ENCODE measurements around the gene YY1.

The YY1 gene

GRCh38 chr14:100238419-100239210 is at the start of gene YY1:
Gene YY1 (plus strand): TSS chr14:100239144. CDS start chr14:100239245, 101 bp downstream.
- TF ChIP-seq CTCF (IDR thresholded peaks at IDR 0.05; ENCODE audit: borderline replicate concordance, insufficient read depth, low read depth, low read length) = no peak
- H3K4me3 ChIP-seq (ENCODE audit: low read depth, low read length) = peak within 1 kb of the TSS; percentile 96

GRCh38 chr14:100190126-100190525 is 48.8 kb upstream of the YY1 start:
- H3K4me3 ChIP-seq (ENCODE audit: low read depth, low read length) = no peak overlapping the region
- no peak for TF ChIP-seq CTCF (IDR thresholded peaks at IDR 0.05; ENCODE audit: borderline replicate concordance, insufficient read depth, low read depth, low read length)

- TF ChIP-seq CTCF (IDR thresholded peaks at IDR 0.05; ENCODE audit: borderline replicate concordance, insufficient read depth, low read depth, low read length) = no peak
- no peak overlapping the region for H3K4me3 ChIP-seq (ENCODE audit: low read depth, low read length)
Observed at GRCh38 chr14:100191584-100192249, 47.2 kb upstream of the YY1 start.

GRCh38 chr14:100192250-100192671 is 46.7 kb upstream of the YY1 start:
- peak overlapping the region; percentile 52 for H3K4me3 ChIP-seq (ENCODE audit: low read depth, low read length)
- no peak for TF ChIP-seq CTCF (IDR thresholded peaks at IDR 0.05; ENCODE audit: borderline replicate concordance, insufficient read depth, low read depth, low read length)

- H3K4me3 ChIP-seq (ENCODE audit: low read depth, low read length) = peak overlapping the region; percentile 52
- peak; percentile 79 for TF ChIP-seq CTCF (IDR thresholded peaks at IDR 0.05; ENCODE audit: borderline replicate concordance, insufficient read depth, low read depth, low read length)
Observed at GRCh38 chr14:100192672-100193416, 46.1 kb upstream of the YY1 start.

GRCh38 chr14:100193417-100194357 is 45.3 kb upstream of the YY1 start:
- peak; percentile 25; the same call in 1 of the 2 replicates for TF ChIP-seq CTCF (IDR thresholded peaks at IDR 0.05; ENCODE audit: borderline replicate concordance, insufficient read depth, low read depth, low read length)
- peak overlapping the region; percentile 33 for H3K4me3 ChIP-seq (ENCODE audit: low read depth, low read length)

All from GM12875 (cell line).